ENCODE measurements around the gene TMEFF2. TPM values are rescaled to one million over a fixed set of nuclear protein-coding genes. Genes with fewer than 3 reads are reported as not detected.
"Not testable (repeated sequence)": the region's sequence is repeated elsewhere in the genome, so short reads cannot be mapped to it uniquely, and the experiment has no call there.

TMEFF2 gene
- total RNA-seq, 1 donor from 2014 or later, result 0.16 TPM

GRCh38 chr2:192146069-192147015, 48.4 kb downstream of the TMEFF2 start:
- Histone ChIP-seq H3K9me3 (replicated peaks) (no peaks in the 10 kb centered on the region), H3K27me3 (ENCODE audit: low read depth) (no peaks in the 10 kb centered on the region), H3K4me1 (peaks cover 31% of the 10 kb centered on the region), H3K36me3 (no peaks in the 10 kb centered on the region), H3K27ac (replicated peaks) (no peak overlapping the region), H3K4me3 (no peak overlapping the region)
- no peak for DNase-seq
- intact Hi-C loops (cut with micrococcal nuclease), result no loop called here
- TF ChIP-seq CTCF (IDR thresholded peaks at IDR 0.05; ENCODE audit: borderline replicate concordance), result no peak

GRCh38 chr2:192145496-192145895, 49.2 kb downstream of the TMEFF2 start:
- TF ChIP-seq CTCF (IDR thresholded peaks at IDR 0.05; ENCODE audit: borderline replicate concordance), result no peak
- H3K27ac ChIP-seq (replicated peaks), result no peak overlapping the region
- intact Hi-C loops (cut with micrococcal nuclease), result no loop called here

DNA sequence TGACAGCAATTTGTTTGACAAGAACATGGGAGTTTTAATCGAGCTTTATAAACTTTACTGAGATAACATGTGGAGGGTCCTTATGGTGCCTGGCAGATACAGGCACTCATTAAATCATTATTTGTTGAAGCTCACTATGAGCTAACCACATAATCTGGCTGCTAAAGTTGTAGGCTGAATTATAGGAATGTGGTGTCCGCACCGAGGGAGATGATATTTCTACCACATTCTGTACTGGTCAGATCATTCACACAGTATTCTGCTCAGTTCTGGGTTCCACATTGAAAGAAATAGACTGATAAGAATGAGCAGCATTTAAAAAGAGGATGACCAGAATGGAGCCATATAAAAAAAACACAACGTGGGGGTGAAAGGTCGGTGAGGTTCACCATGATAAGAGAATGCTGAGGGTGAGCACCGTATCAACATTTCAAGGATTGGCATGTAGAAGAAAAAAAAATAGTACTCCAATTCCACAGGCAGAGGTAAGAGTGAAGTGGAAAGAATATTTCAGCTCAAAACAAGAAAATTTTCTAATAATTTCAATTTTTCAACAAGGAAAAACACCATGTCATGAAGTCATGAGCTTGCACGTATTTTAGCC, 54.4 kb downstream of the TMEFF2 start:
- Histone ChIP-seq H3K4me1 (no peaks in the 10 kb centered on the region), H3K9me3 (replicated peaks) (no peaks in the 10 kb centered on the region), H3K27ac (replicated peaks) (no peak overlapping the region), H3K4me3 (no peak overlapping the region), H3K36me3 (no peaks in the 10 kb centered on the region), H3K27me3 (ENCODE audit: low read depth) (no peaks in the 10 kb centered on the region)
- no peak for DNase-seq
- intact Hi-C loops (cut with micrococcal nuclease), result no loop called here
- no peak for TF ChIP-seq CTCF (IDR thresholded peaks at IDR 0.05; ENCODE audit: borderline replicate concordance)

More at GRCh38 chr2:192145496-192145895, 49.2 kb downstream of the TMEFF2 start:
- no peak for DNase-seq
- H3K4me1 ChIP-seq, result peaks cover 31% of the 10 kb centered on the region
- H3K36me3 ChIP-seq, result no peaks in the 10 kb centered on the region
- H3K27me3 ChIP-seq (ENCODE audit: low read depth), result no peaks in the 10 kb centered on the region
- no peak overlapping the region for H3K4me3 ChIP-seq
- H3K9me3 ChIP-seq (replicated peaks), result no peaks in the 10 kb centered on the region

GRCh38 chr2:192139813-192140212, 54.9 kb downstream of the TMEFF2 start:
- no peak overlapping the region for H3K4me3 ChIP-seq
- H3K27ac ChIP-seq (replicated peaks), result no peak overlapping the region
- intact Hi-C loops (cut with micrococcal nuclease), result no loop called here
- no peaks in the 10 kb centered on the region for H3K9me3 ChIP-seq (replicated peaks)
- no peak for DNase-seq
- no peaks in the 10 kb centered on the region for H3K36me3 ChIP-seq
- no peaks in the 10 kb centered on the region for H3K4me1 ChIP-seq
- no peaks in the 10 kb centered on the region for H3K27me3 ChIP-seq (ENCODE audit: low read depth)
- no peak for TF ChIP-seq CTCF (IDR thresholded peaks at IDR 0.05; ENCODE audit: borderline replicate concordance)

DNA sequence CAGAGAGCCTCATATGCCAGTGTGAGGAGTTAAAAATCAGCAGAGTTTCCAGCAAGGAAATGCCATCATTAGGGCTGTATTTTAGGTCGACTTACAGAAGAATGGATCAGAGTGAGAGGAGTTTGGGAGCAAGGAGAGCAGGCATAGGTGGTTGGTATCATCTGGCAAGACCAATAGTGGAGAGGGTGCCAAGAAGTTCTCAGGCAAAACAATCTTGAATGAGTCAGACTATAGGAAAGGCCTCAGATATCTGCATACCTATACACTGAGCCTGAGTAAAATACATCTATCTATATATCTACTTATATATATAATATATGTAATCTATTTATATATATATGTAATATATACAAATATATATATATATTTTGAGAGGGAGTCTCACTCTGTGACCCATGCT, 57.3 kb downstream of the TMEFF2 start:
- no peak for TF ChIP-seq CTCF (IDR thresholded peaks at IDR 0.05; ENCODE audit: borderline replicate concordance)
- no peaks in the 10 kb centered on the region for H3K4me1 ChIP-seq
- H3K9me3 ChIP-seq (replicated peaks), result no peaks in the 10 kb centered on the region
- H3K4me3 ChIP-seq, result no peak overlapping the region
- H3K36me3 ChIP-seq, result no peaks in the 10 kb centered on the region
- DNase-seq, result no peak
- intact Hi-C loops (cut with micrococcal nuclease), result no loop called here
- H3K27me3 ChIP-seq (ENCODE audit: low read depth), result no peaks in the 10 kb centered on the region
- H3K27ac ChIP-seq (replicated peaks), result no peak overlapping the region

DNA sequence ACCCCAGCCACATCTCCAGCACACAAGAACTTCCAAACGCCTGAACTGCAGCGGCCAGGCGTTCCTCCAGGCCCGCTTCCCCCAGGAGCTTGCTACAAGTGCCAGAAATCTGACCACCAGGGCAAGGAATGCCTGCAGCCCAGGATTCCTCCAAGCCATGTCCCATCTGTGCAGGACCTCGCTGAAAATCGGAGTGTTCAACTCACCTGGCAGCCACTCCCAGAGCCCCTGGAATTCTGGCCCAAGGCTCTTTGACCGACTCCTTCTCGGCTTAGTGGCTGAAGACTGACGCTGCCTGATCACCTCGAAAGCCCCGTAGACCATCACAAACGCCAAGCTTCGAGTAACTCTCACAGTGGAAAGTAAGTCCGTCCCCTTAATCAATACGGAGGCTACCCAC, 62.1 kb downstream of the TMEFF2 start:
- H3K9me3 ChIP-seq (replicated peaks); H3K4me3 ChIP-seq; H3K27me3 ChIP-seq (ENCODE audit: low read depth); H3K4me1 ChIP-seq; H3K36me3 ChIP-seq; H3K27ac ChIP-seq (replicated peaks); DNase-seq; intact Hi-C loops (cut with micrococcal nuclease): not testable (repeated sequence)

- intact Hi-C loops (cut with micrococcal nuclease); DNase-seq; H3K36me3 ChIP-seq: not testable (repeated sequence)
Measured at GRCh38 chr2:192130312-192130711, 64.4 kb downstream of the TMEFF2 start.

More at GRCh38 chr2:192130312-192130711, 64.4 kb downstream of the TMEFF2 start:
- H3K27ac ChIP-seq (replicated peaks); H3K27me3 ChIP-seq (ENCODE audit: low read depth); H3K4me3 ChIP-seq; H3K9me3 ChIP-seq (replicated peaks); H3K4me1 ChIP-seq: not testable (repeated sequence)
